Measurements from ENCODE around the gene BATF3.
"Not testable (repeated sequence)": the region's sequence is repeated elsewhere in the genome, so short reads cannot be mapped to it uniquely, and the experiment has no call there.

The BATF3 gene

GRCh38 chr1:212731630-212732029 is 32.0 kb upstream of the BATF3 start:
- DNase-seq (ENCODE audit: low read depth), result no peak
- no peak for TF ChIP-seq CTCF (IDR thresholded peaks at IDR 0.05; ENCODE audit: low read depth, low read length, missing control alignments)
- H3K4me3 ChIP-seq (ENCODE audit: low read depth, low read length), result no peak overlapping the region

- DNase-seq (ENCODE audit: low read depth), result no peak
- H3K4me3 ChIP-seq (ENCODE audit: low read depth, low read length), result no peak overlapping the region
- TF ChIP-seq CTCF (IDR thresholded peaks at IDR 0.05; ENCODE audit: low read depth, low read length, missing control alignments), result no peak
These were observed 29.0 kb upstream of the BATF3 start for GRCh38 chr1:212728606-212729005.

- TF ChIP-seq CTCF (IDR thresholded peaks at IDR 0.05; ENCODE audit: low read depth, low read length, missing control alignments), result no peak
- DNase-seq (ENCODE audit: low read depth), result no peak
- no peak overlapping the region for H3K4me3 ChIP-seq (ENCODE audit: low read depth, low read length)
These were observed 27.9 kb upstream of the BATF3 start for GRCh38 chr1:212727386-212728181.

GRCh38 chr1:212724679-212725078 is 25.0 kb upstream of the BATF3 start:
- not testable (repeated sequence) for DNase-seq (ENCODE audit: low read depth); H3K4me3 ChIP-seq (ENCODE audit: low read depth, low read length)

- H3K4me3 ChIP-seq (ENCODE audit: low read depth, low read length), result no peak overlapping the region
- TF ChIP-seq CTCF (IDR thresholded peaks at IDR 0.05; ENCODE audit: low read depth, low read length, missing control alignments), result no peak
- no peak for DNase-seq (ENCODE audit: low read depth)
These were observed 22.8 kb upstream of the BATF3 start for GRCh38 chr1:212722270-212722957.

GRCh38 chr1:212721388-212722247 is 22.0 kb upstream of the BATF3 start:
- no peak for TF ChIP-seq CTCF (IDR thresholded peaks at IDR 0.05; ENCODE audit: low read depth, low read length, missing control alignments)
- DNase-seq (ENCODE audit: low read depth), result no peak
- no peak overlapping the region; the same call in 1 of the 2 replicates for H3K4me3 ChIP-seq (ENCODE audit: low read depth, low read length)

- DNase-seq (ENCODE audit: low read depth), result no peak
- TF ChIP-seq CTCF (IDR thresholded peaks at IDR 0.05; ENCODE audit: low read depth, low read length, missing control alignments), result no peak
- no peak overlapping the region for H3K4me3 ChIP-seq (ENCODE audit: low read depth, low read length)
These were observed 20.0 kb upstream of the BATF3 start for GRCh38 chr1:212719633-212720032.
